HG03039 (cell line): ENCODE measurements around the gene RAB11FIP4.
"Not testable (repeated sequence)": the region's sequence is repeated elsewhere in the genome, so short reads cannot be mapped to it uniquely, and the experiment has no call there.

ENCODE experiments used
- ATAC-seq: cut with Tn5 transposase; IDR thresholded peaks from one replicate; pipeline ENCODE4 v1.9.1; 2021; ENCODE audit warnings: mild to moderate bottlenecking, moderate library complexity; ENCODE audit not compliant: unreplicated experiment

Gene RAB11FIP4

GRCh38 chr17:31428512-31428911 is 37.0 kb downstream of the RAB11FIP4 start:
- ATAC-seq, result no peak

- ATAC-seq, result no peak
These were observed 39.8 kb downstream of the RAB11FIP4 start for GRCh38 chr17:31431098-31431851.

- ATAC-seq, result no peak
These were observed 40.6 kb downstream of the RAB11FIP4 start for GRCh38 chr17:31431852-31432658.

GRCh38 chr17:31433091-31433790 is 41.8 kb downstream of the RAB11FIP4 start:
- no peak for ATAC-seq

- no peak for ATAC-seq
These were observed 42.6 kb downstream of the RAB11FIP4 start for GRCh38 chr17:31433811-31434726.

GRCh38 chr17:31434727-31435050 is 43.2 kb downstream of the RAB11FIP4 start:
- no peak for ATAC-seq

GRCh38 chr17:31435581-31435980 is 44.1 kb downstream of the RAB11FIP4 start:
- no peak for ATAC-seq

GRCh38 chr17:31437720-31438400 is 46.4 kb downstream of the RAB11FIP4 start:
- no peak for ATAC-seq

GRCh38 chr17:31439716-31440115 is 48.2 kb downstream of the RAB11FIP4 start:
- ATAC-seq, result no peak

GRCh38 chr17:31442276-31442675 is 50.8 kb downstream of the RAB11FIP4 start:
- no peak for ATAC-seq

- ATAC-seq, result not testable (repeated sequence)
These were observed 51.4 kb downstream of the RAB11FIP4 start for GRCh38 chr17:31442856-31443255.

- ATAC-seq, result no peak
These were observed 51.9 kb downstream of the RAB11FIP4 start for GRCh38 chr17:31443386-31443785.

GRCh38 chr17:31444026-31444425 is 52.6 kb downstream of the RAB11FIP4 start:
- ATAC-seq, result no peak

- ATAC-seq, result no peak
These were observed 54.9 kb downstream of the RAB11FIP4 start for GRCh38 chr17:31446195-31446967.

- ATAC-seq, result no peak
These were observed 57.1 kb downstream of the RAB11FIP4 start for GRCh38 chr17:31448467-31449077.

GRCh38 chr17:31449111-31449510 is 57.6 kb downstream of the RAB11FIP4 start:
- ATAC-seq, result no peak

GRCh38 chr17:31449746-31450145 is 58.3 kb downstream of the RAB11FIP4 start:
- no peak for ATAC-seq

GRCh38 chr17:31452101-31452500 is 60.6 kb downstream of the RAB11FIP4 start:
- ATAC-seq, result no peak

- ATAC-seq, result no peak
These were observed 61.2 kb downstream of the RAB11FIP4 start for GRCh38 chr17:31452561-31453110.
